Measurements from ENCODE around the gene PDXDC1.
"Not testable (repeated sequence)": the region's sequence is repeated elsewhere in the genome, so short reads cannot be mapped to it uniquely, and the experiment has no call there.

Gene PDXDC1

GRCh38 chr16:14973785-14974322, 972 bp upstream of the PDXDC1 start:
- DNase-seq (ENCODE audit: low read depth in 2 of 2): not testable (repeated sequence)

GRCh38 chr16:14974331-14974655, 533 bp upstream of the PDXDC1 start:
- not testable (repeated sequence) for DNase-seq (ENCODE audit: low read depth in 2 of 2)

GRCh38 chr16:14975418-14976194, 780 bp downstream of the PDXDC1 start:
- peak; percentile 30 to 46 for DNase-seq (ENCODE audit: low read depth in 2 of 2)

- DNase-seq (ENCODE audit: low read depth in 2 of 2): not testable (repeated sequence)
Measured at GRCh38 chr16:14976971-14977736, 2.3 kb downstream of the PDXDC1 start.

- DNase-seq (ENCODE audit: low read depth in 2 of 2): not testable (repeated sequence)
Measured at GRCh38 chr16:14978281-14978680, 3.5 kb downstream of the PDXDC1 start.

GRCh38 chr16:14978908-14979307, 4.1 kb downstream of the PDXDC1 start:
- not testable (repeated sequence) for DNase-seq (ENCODE audit: low read depth in 2 of 2)

- DNase-seq (ENCODE audit: low read depth in 2 of 2): not testable (repeated sequence)
Measured at GRCh38 chr16:14981234-14981633, 6.4 kb downstream of the PDXDC1 start.

GRCh38 chr16:14982521-14982920, 7.7 kb downstream of the PDXDC1 start:
- not testable (repeated sequence) for DNase-seq (ENCODE audit: low read depth in 2 of 2)

- DNase-seq (ENCODE audit: low read depth in 2 of 2): not testable (repeated sequence)
Measured at GRCh38 chr16:14988092-14988491, 13.3 kb downstream of the PDXDC1 start.

- DNase-seq (ENCODE audit: low read depth in 2 of 2): not testable (repeated sequence)
Measured at GRCh38 chr16:14988661-14989191, 13.9 kb downstream of the PDXDC1 start.

GRCh38 chr16:14989291-14990281, 14.8 kb downstream of the PDXDC1 start:
- DNase-seq (ENCODE audit: low read depth in 2 of 2): not testable (repeated sequence)

GRCh38 chr16:14993277-14994151, 18.7 kb downstream of the PDXDC1 start:
- DNase-seq (ENCODE audit: low read depth in 2 of 2): not testable (repeated sequence)

- DNase-seq (ENCODE audit: low read depth in 2 of 2): not testable (repeated sequence)
Measured at GRCh38 chr16:14996702-14997101, 21.9 kb downstream of the PDXDC1 start.

- not testable (repeated sequence) for DNase-seq (ENCODE audit: low read depth in 2 of 2)
Measured at GRCh38 chr16:14998300-14998699, 23.5 kb downstream of the PDXDC1 start.

GRCh38 chr16:14999845-15000244, 25.0 kb downstream of the PDXDC1 start:
- not testable (repeated sequence) for DNase-seq (ENCODE audit: low read depth in 2 of 2)

- not testable (repeated sequence) for DNase-seq (ENCODE audit: low read depth in 2 of 2)
Measured at GRCh38 chr16:15002448-15002847, 27.6 kb downstream of the PDXDC1 start.

- not testable (repeated sequence) for DNase-seq (ENCODE audit: low read depth in 2 of 2)
Measured at GRCh38 chr16:15005357-15006132, 30.7 kb downstream of the PDXDC1 start.

- not testable (repeated sequence) for DNase-seq (ENCODE audit: low read depth in 2 of 2)
Measured at GRCh38 chr16:15008647-15009046, 33.8 kb downstream of the PDXDC1 start.

- DNase-seq (ENCODE audit: low read depth in 2 of 2): not testable (repeated sequence)
Measured at GRCh38 chr16:15012941-15013340, 38.1 kb downstream of the PDXDC1 start.

Data from activated CD4-positive, alpha-beta T cell treated with anti-CD3 and anti-CD28 coated beads for 24 hours (primary cell).